ENCODE results near the gene APELA.

DNA sequence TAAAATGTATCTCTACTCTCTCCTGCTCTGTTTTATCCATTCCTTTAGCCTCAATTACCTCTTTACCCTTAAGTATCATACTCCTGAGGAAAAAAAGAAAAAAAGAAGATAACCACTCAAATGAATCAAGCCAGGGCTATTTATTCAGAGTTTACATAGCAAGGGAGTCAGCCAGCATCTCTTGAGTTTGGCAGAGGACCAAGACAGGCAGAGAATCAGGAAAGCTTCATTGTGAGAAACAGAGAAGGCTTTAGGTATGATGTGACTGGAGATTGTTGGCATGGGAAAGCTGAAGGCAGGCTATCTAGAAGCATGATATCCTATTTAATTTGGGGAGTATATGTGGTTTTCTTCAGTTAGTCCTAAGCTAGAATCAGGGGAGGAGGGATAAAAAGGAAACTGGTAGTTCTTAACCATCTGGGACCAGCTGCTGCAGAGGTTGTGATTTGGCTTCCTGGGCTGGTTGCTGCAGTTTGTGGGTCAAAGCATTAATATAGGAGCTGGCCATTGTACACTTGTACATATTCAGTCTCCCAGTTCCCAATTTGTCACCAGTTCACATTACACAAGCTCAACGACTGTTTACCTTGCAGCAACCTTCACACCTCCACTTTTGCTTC is 11.2 kb downstream of the APELA start:
- no peak for TF ChIP-seq POLR2AphosphoS5 (IDR thresholded peaks at IDR 0.05)
- TF ChIP-seq, protein P1, sequence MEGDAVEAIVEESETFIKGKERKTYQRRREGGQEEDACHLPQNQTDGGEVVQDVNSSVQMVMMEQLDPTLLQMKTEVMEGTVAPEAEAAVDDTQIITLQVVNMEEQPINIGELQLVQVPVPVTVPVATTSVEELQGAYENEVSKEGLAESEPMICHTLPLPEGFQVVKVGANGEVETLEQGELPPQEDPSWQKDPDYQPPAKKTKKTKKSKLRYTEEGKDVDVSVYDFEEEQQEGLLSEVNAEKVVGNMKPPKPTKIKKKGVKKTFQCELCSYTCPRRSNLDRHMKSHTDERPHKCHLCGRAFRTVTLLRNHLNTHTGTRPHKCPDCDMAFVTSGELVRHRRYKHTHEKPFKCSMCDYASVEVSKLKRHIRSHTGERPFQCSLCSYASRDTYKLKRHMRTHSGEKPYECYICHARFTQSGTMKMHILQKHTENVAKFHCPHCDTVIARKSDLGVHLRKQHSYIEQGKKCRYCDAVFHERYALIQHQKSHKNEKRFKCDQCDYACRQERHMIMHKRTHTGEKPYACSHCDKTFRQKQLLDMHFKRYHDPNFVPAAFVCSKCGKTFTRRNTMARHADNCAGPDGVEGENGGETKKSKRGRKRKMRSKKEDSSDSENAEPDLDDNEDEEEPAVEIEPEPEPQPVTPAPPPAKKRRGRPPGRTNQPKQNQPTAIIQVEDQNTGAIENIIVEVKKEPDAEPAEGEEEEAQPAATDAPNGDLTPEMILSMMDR (IDR thresholded peaks at IDR 0.05) = no peak

Data from suprapubic skin (tissue), 3 donors.